ENCODE results near the gene SLC25A17. TPM values are rescaled to one million over a fixed set of nuclear protein-coding genes. Genes with fewer than 3 reads are reported as not detected.

The SLC25A17 gene
- polyA plus RNA-seq, 1 donor (not counting 4 experiments of a cell fraction or from before 2014, with no cell fraction given) = 40.0 TPM

- no peaks in the 10 kb centered on the region for H3K79me2 ChIP-seq (ENCODE audit: control insufficient read depth, insufficient read depth, low read length)
- dilution Hi-C loops (cut with MboI; ENCODE audit: extremely low pct_ligation_motif_present, low sequenced_read_pairs) = no loop called here
- no peak overlapping the region for H3K4me3 ChIP-seq (ENCODE audit: control insufficient read depth in 2 of 3, extremely low read depth in 1 of 3, insufficient read depth in 2 of 3, low read depth in 1 of 3, low read length in 3 of 3)
- no peak overlapping the region for H3K27ac ChIP-seq (ENCODE audit: control insufficient read depth, insufficient read depth, low read length)
- H3K9me1 ChIP-seq (ENCODE audit: control insufficient read depth, extremely low read depth, insufficient read depth, low read length) = no peaks in the 10 kb centered on the region
- no peaks in the 10 kb centered on the region for H3K27me3 ChIP-seq (ENCODE audit: control insufficient read depth, extremely low read depth, insufficient read depth, low read length)
- H3K9ac ChIP-seq (ENCODE audit: control insufficient read depth, extremely low read depth, insufficient read depth, low read length) = no peak overlapping the region
- no peak for TF ChIP-seq EZH2 (IDR thresholded peaks at IDR 0.05; ENCODE audit: low read length)
- TF ChIP-seq, protein P1, sequence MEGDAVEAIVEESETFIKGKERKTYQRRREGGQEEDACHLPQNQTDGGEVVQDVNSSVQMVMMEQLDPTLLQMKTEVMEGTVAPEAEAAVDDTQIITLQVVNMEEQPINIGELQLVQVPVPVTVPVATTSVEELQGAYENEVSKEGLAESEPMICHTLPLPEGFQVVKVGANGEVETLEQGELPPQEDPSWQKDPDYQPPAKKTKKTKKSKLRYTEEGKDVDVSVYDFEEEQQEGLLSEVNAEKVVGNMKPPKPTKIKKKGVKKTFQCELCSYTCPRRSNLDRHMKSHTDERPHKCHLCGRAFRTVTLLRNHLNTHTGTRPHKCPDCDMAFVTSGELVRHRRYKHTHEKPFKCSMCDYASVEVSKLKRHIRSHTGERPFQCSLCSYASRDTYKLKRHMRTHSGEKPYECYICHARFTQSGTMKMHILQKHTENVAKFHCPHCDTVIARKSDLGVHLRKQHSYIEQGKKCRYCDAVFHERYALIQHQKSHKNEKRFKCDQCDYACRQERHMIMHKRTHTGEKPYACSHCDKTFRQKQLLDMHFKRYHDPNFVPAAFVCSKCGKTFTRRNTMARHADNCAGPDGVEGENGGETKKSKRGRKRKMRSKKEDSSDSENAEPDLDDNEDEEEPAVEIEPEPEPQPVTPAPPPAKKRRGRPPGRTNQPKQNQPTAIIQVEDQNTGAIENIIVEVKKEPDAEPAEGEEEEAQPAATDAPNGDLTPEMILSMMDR (optimal IDR thresholded peaks at IDR 0.05 in 1 of 3, IDR thresholded peaks at IDR 0.05 in 1 of 3, conservative IDR thresholded peaks at IDR 0.05 in 1 of 3; ENCODE audit: extremely low read depth in 1 of 3, insufficient read depth in 2 of 3, low read length in 3 of 3) = no peak
- H4K20me1 ChIP-seq (ENCODE audit: control insufficient read depth, extremely low read depth, insufficient read depth, low read length) = no peaks in the 10 kb centered on the region
- H2AFZ ChIP-seq (ENCODE audit: control insufficient read depth, low read length) = no peak overlapping the region
- peaks cover 2% of the 10 kb centered on the region for H3K9me3 ChIP-seq (ENCODE audit: control insufficient read depth, low read depth, low read length)
- DNase-seq (ENCODE audit: low read depth, low spot score) (no peak), FAIRE-seq (no peak)
- H3K36me3 ChIP-seq (ENCODE audit: control insufficient read depth in 2 of 2, extremely low read depth in 1 of 2, insufficient read depth in 2 of 2, low read length in 2 of 2) = peaks cover 0 to 2% of the 10 kb centered on the region in 2 experiments
- H3K4me1 ChIP-seq (ENCODE audit: control insufficient read depth, extremely low read depth, insufficient read depth, low read length) = no peaks in the 10 kb centered on the region
- H3K4me2 ChIP-seq (ENCODE audit: control insufficient read depth, extremely low read depth, insufficient read depth, low read depth, low read length) = no peak overlapping the region
Observed at GRCh38 chr22:40748388-40749355, 70.5 kb downstream of the SLC25A17 start.

GRCh38 chr22:40747361-40747760 lies 71.8 kb downstream of the SLC25A17 start:
- peak; percentile 57 for FAIRE-seq

More at GRCh38 chr22:40747361-40747760, 71.8 kb downstream of the SLC25A17 start:
- Histone ChIP-seq H3K9me1 (ENCODE audit: control insufficient read depth, extremely low read depth, insufficient read depth, low read length) (no peaks in the 10 kb centered on the region), H3K79me2 (ENCODE audit: control insufficient read depth, insufficient read depth, low read length) (no peaks in the 10 kb centered on the region), H3K9me3 (ENCODE audit: control insufficient read depth, low read depth, low read length) (peaks cover 2% of the 10 kb centered on the region), H3K4me1 (ENCODE audit: control insufficient read depth, extremely low read depth, insufficient read depth, low read length) (no peaks in the 10 kb centered on the region), H3K27me3 (ENCODE audit: control insufficient read depth, extremely low read depth, insufficient read depth, low read length) (no peaks in the 10 kb centered on the region), H3K9ac (ENCODE audit: control insufficient read depth, extremely low read depth, insufficient read depth, low read length) (no peak overlapping the region), H4K20me1 (ENCODE audit: control insufficient read depth, extremely low read depth, insufficient read depth, low read length) (no peaks in the 10 kb centered on the region), H2AFZ (ENCODE audit: control insufficient read depth, low read length) (no peak overlapping the region), H3K4me2 (ENCODE audit: control insufficient read depth, extremely low read depth, insufficient read depth, low read depth, low read length) (no peak overlapping the region), H3K4me3 (ENCODE audit: control insufficient read depth in 2 of 3, extremely low read depth in 1 of 3, insufficient read depth in 2 of 3, low read depth in 1 of 3, low read length in 3 of 3) (no peak overlapping the region), H3K27ac (ENCODE audit: control insufficient read depth, insufficient read depth, low read length) (no peak overlapping the region), H3K36me3 (ENCODE audit: control insufficient read depth in 2 of 2, extremely low read depth in 1 of 2, insufficient read depth in 2 of 2, low read length in 2 of 2) (peaks cover 0 to 2% of the 10 kb centered on the region in 2 experiments)
- dilution Hi-C loops (cut with MboI; ENCODE audit: extremely low pct_ligation_motif_present, low sequenced_read_pairs) = no loop called here
- no peak for DNase-seq (ENCODE audit: low read depth, low spot score)
- TF ChIP-seq, protein P1 (optimal IDR thresholded peaks at IDR 0.05 in 1 of 3, IDR thresholded peaks at IDR 0.05 in 1 of 3, conservative IDR thresholded peaks at IDR 0.05 in 1 of 3; ENCODE audit: extremely low read depth in 1 of 3, insufficient read depth in 2 of 3, low read length in 3 of 3) = no peak
- no peak for TF ChIP-seq EZH2 (IDR thresholded peaks at IDR 0.05; ENCODE audit: low read length)
